AG04449 (cell line): ENCODE results near the gene CDCA5.

Experiments
- CTCF ChIA-PET: fragments of 350-600 bp; formaldehyde crosslinking; extraction: SDS; loops from one replicate; lab custom pipeline; 2021; ENCODE audit warnings: antibody characterized with exemption; lab: Yijun Ruan, JAX
- POLR2A ChIA-PET: fragments of 400-600, 350-600 bp; formaldehyde crosslinking; extraction: SDS; loops from one replicate; lab custom pipeline; 2020; ENCODE audit warnings: antibody characterized with exemption, inconsistent platforms; lab: Yijun Ruan, JAX
- DNase-seq: peaks from one replicate; pipeline ENCODE4 v3.0.0-alpha.2; 2010; ENCODE audit warnings: low read depth, low spot score
- H3K4me3 ChIP-seq: 2 replicates; pipeline ENCODE4 v1.5.1; 2011; ENCODE audit warnings: low read depth, mild to moderate bottlenecking, control low read depth, low read length
- TF ChIP-seq, protein P1 (sequence below): IDR thresholded peaks from one replicate; pipeline ENCODE4 v1.5.1; 2011; ENCODE audit warnings: mild to moderate bottlenecking, moderate library complexity, low read length, control low read depth, inconsistent platforms; ENCODE audit not compliant: insufficient read depth; ENCODE audit errors: missing control alignments

The CDCA5 gene

DNA sequence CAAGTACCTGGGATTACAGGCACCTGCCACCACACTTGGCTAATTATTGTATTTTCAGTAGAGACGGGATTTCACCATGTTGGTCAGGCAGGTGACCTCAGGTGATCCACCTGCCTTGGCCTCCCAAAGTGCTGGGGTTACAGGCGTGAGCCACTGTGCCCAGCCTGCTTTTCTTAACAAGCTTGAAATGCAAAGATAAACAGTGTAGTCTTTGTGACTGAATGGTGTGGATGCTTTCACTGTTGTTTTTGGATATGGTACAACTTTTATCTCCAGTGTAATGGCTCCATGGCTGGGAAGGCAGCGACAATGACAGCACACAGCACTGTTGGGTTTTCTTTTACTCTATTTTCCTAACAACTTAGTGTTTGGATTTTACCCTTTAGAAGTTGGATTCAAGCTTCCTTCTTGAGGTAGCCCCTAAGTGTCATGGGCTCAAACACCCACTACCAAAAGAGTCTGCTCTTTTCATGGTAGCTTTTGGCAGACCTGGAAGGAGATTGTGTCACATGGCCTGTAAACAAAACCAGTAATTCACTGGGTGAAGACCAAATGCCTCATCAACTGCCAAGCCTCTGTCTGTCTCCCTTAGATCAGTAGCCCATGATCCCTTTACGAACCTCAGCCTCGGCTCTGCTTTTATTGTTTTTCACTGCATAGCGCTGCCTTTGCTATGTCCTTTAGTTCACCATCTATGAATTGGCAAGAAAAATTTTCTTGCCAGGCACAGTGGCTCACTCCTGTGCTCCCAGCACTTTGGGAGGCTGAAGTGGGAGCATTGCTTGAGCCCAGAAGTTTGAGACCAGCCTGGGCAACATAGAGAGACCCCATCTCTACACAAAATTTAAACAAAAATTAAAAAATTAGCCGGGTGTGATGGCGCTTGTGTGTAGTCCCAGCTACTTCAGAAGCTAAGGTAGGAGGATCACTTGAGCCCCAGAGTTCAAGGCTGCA, 18.6 kb upstream of the CDCA5 start:
- CTCF ChIA-PET = interaction anchor here (0.9 to 4.8 kb wide), 9 partner anchors 9 to 88 kb away, joined by 3 to 51 read pairs (median 5); partner anchors contain the start of genes ARL2, TM7SF2 and ZNHIT2
- H3K4me3 ChIP-seq = no peak overlapping the region
- TF ChIP-seq, protein P1, sequence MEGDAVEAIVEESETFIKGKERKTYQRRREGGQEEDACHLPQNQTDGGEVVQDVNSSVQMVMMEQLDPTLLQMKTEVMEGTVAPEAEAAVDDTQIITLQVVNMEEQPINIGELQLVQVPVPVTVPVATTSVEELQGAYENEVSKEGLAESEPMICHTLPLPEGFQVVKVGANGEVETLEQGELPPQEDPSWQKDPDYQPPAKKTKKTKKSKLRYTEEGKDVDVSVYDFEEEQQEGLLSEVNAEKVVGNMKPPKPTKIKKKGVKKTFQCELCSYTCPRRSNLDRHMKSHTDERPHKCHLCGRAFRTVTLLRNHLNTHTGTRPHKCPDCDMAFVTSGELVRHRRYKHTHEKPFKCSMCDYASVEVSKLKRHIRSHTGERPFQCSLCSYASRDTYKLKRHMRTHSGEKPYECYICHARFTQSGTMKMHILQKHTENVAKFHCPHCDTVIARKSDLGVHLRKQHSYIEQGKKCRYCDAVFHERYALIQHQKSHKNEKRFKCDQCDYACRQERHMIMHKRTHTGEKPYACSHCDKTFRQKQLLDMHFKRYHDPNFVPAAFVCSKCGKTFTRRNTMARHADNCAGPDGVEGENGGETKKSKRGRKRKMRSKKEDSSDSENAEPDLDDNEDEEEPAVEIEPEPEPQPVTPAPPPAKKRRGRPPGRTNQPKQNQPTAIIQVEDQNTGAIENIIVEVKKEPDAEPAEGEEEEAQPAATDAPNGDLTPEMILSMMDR = no peak
- DNase-seq = no peak
- POLR2A ChIA-PET = interaction anchor here (0.6 to 1.0 kb wide), 3 partner anchors 8 to 16 kb away, joined by 3 to 4 read pairs (median 3); no protein-coding TSS in a partner anchor

DNA sequence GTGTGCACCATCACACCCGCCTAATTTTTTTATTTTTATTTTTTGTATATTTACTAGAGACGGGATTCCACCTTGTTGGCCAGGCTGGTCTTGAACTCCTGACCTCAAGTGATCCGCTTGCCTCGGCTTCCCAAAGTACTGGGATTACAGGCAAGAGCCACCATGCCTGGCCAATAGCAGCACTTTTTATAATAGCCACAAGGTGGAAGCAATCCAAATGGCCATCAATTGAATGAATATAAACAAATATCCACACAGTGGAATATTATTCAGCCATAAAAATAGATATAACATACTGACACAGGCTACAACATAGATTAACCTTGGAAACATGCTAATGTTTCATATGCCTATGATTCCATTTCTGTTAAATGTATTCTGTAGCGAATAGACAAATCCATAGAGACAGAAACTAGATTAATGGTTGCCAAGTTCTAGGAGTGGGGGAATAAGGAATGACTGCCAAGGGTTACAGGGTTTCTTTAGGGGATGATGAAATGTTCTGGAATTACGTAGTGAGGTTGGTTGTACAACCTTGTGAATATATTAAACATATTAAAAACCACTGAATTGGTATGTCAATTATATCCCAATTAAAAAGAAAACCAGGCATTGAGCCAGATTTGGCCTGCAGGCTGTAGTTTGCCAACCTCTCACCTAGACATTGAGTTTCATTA, 17.0 kb upstream of the CDCA5 start:
- H3K4me3 ChIP-seq = no peak overlapping the region
- DNase-seq = no peak
- CTCF ChIA-PET = interaction anchor here (1.8 to 7.7 kb wide), 3 partner anchors 10 to 87 kb away, joined by 6 to 169 read pairs (median 51); partner anchors contain the start of genes ARL2 and TM7SF2
- POLR2A ChIA-PET = no interaction called here
- TF ChIP-seq, protein P1 = no peak

DNA sequence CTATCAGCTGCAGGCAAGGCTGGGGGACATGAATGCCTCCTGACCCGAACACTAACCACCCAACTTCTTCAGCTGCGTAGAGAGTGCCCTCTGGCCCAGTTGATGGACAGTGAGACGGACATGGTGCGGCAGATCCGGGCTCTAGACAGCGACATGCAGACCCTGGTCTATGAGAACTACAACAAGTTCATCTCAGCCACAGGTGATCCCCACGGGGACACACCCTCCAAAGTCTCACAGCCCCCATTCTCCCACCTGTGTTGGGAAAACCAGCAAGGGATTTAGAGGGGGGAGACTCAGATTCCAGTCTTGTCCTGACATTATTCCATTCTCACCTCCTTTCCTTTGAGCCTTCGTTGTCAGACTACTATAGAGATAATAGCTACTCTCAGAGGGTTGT, 13.1 kb upstream of the CDCA5 start:
- ChIA-PET POLR2A (interaction anchor here (0.8 to 1.6 kb wide), 5 partner anchors 12 to 220 kb away, joined by 3 to 8 read pairs (median 4); partner anchors contain the start of genes FAU, MRPL49 and TM7SF2), CTCF (interaction anchor here (1.5 to 7.7 kb wide), 5 partner anchors 14 to 85 kb away, joined by 5 to 169 read pairs (median 7); partner anchors contain the start of genes ARL2, TM7SF2 and ZNHIT2)
- DNase-seq = no peak
- TF ChIP-seq, protein P1 = no peak
- peak overlapping the region; percentile 76 for H3K4me3 ChIP-seq

DNA sequence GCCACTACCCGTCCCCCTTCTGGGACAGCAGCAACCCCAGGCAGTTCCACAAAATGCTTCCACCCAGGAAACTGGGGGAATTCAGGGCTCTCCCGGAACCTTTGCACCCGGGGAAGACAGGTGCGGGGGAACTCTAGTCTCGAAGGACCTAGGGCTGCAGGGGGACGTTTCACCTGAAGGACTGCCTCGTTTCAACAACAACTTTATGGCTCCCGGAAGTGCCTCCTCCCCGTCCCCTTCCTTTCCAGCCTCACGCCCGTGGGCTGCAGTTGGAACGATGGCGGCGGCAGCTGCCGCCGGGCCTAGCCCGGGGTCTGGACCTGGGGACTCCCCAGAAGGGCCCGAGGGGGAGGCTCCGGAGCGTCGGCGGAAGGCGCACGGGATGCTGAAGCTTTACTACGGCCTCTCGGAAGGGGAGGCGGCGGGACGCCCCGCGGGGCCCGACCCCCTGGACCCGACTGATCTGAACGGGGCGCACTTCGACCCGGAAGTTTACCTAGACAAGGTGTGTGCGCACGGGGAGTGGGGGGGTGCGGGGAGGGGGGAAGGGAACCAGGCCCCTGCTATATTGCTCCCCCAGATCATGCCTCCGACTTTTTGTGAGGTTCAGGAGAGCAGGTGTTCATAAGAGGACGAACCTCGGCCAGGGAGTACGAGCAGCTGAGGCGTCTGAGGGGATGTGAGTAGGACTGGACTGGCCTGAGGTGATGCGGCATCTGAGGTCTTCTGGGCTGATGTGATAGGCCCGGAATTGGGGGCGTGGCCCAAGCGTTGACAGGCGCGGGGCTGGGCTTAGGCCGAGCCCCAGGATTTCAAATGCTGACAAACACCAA, 12.3 kb upstream of the CDCA5 start, which contains the start of gene VPS51:
VPS51 (plus strand) TSS at position 241 of the 833 bp plus-strand sequence; CDS start at position 278, 37 bp downstream.
- H3K4me3 ChIP-seq = peak within 1 kb of the TSS; percentile 76
- TF ChIP-seq, protein P1 = no peak
- no peak for DNase-seq
- ChIA-PET POLR2A (interaction anchor here (0.6 to 1.6 kb wide), 7 partner anchors 11 to 261 kb away, joined by 3 to 8 read pairs (median 4); partner anchors contain the start of genes FAU, MRPL49 and TM7SF2), CTCF (interaction anchor here (1.5 to 7.7 kb wide), 4 partner anchors 14 to 84 kb away, joined by 7 to 169 read pairs (median 7); partner anchors contain the start of genes ARL2, TM7SF2 and ZNHIT2)

DNA sequence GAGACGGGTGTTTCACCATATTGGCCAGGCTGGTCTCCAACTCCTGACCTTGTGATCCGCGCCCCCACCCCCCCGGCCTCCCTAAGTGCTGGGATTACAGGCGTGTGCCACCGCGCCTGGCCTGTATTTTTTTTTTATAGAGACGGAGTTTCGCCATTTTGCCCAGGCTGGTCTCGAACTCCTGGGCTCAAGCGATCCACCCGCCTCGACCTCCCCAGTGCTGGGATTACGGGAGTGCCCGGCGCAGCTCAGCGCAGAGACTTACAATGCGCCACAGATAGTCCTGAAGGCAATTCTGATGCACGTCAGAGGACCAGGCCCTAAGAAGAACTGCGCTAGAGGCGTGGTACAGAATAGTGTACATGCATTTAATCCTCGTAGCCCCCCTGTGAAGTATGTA, 11.6 kb upstream of the CDCA5 start:
- TF ChIP-seq, protein P1 = no peak
- POLR2A ChIA-PET = interaction anchor here (0.6 to 1.0 kb wide), 3 partner anchors 12 to 178 kb away, joined by 3 to 4 read pairs (median 3); partner anchors contain the start of genes ARL2, CDCA5 and ZFPL1
- peak overlapping the region; percentile 76 for H3K4me3 ChIP-seq
- CTCF ChIA-PET = interaction anchor here (1.1 to 7.7 kb wide), 6 partner anchors 10 to 248 kb away, joined by 3 to 169 read pairs (median 6); partner anchors contain the start of genes CDCA5 and TM7SF2
- DNase-seq = no peak
